ENCODE data around the gene AQP9.

DNA sequence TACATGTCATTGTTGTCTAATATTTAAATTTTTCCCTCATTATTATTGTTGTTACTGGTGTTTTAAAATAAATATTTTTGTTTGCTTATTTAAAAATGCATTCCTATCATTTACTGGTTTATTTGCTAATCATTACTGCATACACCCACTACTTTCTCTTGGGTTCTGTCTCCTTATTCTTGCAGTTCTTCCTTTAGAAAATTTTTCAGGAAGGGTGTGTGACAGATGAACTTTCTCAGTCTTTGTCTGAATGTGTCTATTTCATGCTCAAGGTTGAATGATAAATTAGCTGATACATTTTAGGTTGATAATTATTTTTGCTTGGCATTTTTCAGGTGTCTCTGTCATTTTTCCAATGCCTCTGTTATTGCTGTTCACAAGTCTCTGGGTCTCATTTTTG is 7.4 kb downstream of the AQP9 start:
- TF ChIP-seq POLR2AphosphoS5 (IDR thresholded peaks at IDR 0.05; ENCODE audit: low read depth, low read length) (no peak), TAF1 (IDR thresholded peaks at IDR 0.05; ENCODE audit: borderline replicate concordance, insufficient read depth, low read length) (no peak)

All from PFSK-1 (cell line).